PC-3 (cell line): ENCODE measurements around the gene ATP13A4.

ENCODE experiments used
- CTCF ChIP-seq: fragments of 300-600 bp; sonication (generic); conservative IDR thresholded peaks from 2 replicates; pipeline ENCODE4 v1.5.1; 2017; ENCODE audit warnings: antibody characterized with exemption, low read depth, mild to moderate bottlenecking, low read length
- EZH2 ChIP-seq: fragments of 300-600 bp; sonication (generic); IDR thresholded peaks from one replicate; pipeline ENCODE4 v1.6.1; 2017; ENCODE audit warnings: antibody characterized with exemption, mild to moderate bottlenecking, low read length; ENCODE audit not compliant: unreplicated experiment
- EZH2phosphoT487 ChIP-seq: fragments of 300-600 bp; sonication (generic); IDR thresholded peaks from 2 replicates; pipeline ENCODE4 v1.6.1; 2018; ENCODE audit warnings: mild to moderate bottlenecking, antibody characterized with exemption, low read length, borderline replicate concordance

GRCh38 chr3:193491026-193491425 is 63.7 kb downstream of the ATP13A4 start:
- no peak for TF ChIP-seq EZH2phosphoT487
- TF ChIP-seq CTCF = no peak
- no peak for TF ChIP-seq EZH2
